ENCODE data around the gene DDX25. TPM values are rescaled to one million over a fixed set of nuclear protein-coding genes. Genes with fewer than 3 reads are reported as not detected.

The DDX25 gene
- polyA plus RNA-seq, 3 donors: not detected

DNA sequence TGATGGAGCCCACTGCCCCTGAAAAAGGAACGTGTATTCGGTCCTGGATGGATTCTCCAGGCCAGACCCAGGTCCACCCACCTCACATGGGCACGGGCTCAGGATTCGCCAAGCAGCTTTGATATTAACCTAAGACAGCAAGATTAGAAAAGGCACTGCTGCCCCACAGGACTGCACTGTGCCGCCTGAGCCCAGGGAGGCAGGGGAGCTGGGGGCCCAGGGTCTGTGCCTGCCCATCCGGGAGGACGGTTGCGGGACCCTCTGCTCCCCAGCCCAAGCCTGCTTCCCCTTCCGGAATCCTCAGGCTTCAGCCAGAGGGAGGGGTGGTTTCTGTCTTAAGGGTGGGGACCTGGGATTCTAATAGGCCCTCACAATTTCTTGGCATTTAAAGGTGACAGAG, 28.0 kb downstream of the DDX25 start:
- Histone ChIP-seq H3K9ac (ENCODE audit: insufficient read depth, low read length, poor library complexity, severe bottlenecking) (no peak overlapping the region), H4K20me1 (ENCODE audit: insufficient read depth, low read length) (no peaks in the 10 kb centered on the region), H3K4me2 (replicated peaks; ENCODE audit: extremely low read depth, low read length, poor library complexity, severe bottlenecking) (no peak overlapping the region), H3K79me2 (ENCODE audit: insufficient read depth, low read length) (no peaks in the 10 kb centered on the region), H3K27me3 (ENCODE audit: control insufficient read depth in 2 of 2, insufficient read depth in 2 of 2, low read length in 2 of 2) (no peaks in the 10 kb centered on the region), H3K9me3 (replicated peaks in 1 of 2; ENCODE audit: control insufficient read depth in 1 of 2, insufficient read depth in 1 of 2, low read length in 2 of 2) (no peaks in the 10 kb centered on the region), H2AFZ (ENCODE audit: insufficient read depth, low read depth, low read length, poor library complexity, severe bottlenecking) (no peak overlapping the region), H3K27ac (ENCODE audit: low read depth in 1 of 2, low read length in 2 of 2) (no peak overlapping the region), H3K4me1 (ENCODE audit: control insufficient read depth in 1 of 2, insufficient read depth in 2 of 2, low read length in 2 of 2) (peaks cover 9 to 10% of the 10 kb centered on the region in 2 donors), H3K36me3 (replicated peaks in 1 of 2; ENCODE audit: control insufficient read depth in 1 of 2, insufficient read depth in 2 of 2, low read length in 2 of 2) (no peaks in the 10 kb centered on the region), H3K4me3 (replicated peaks in 1 of 3; ENCODE audit: low read depth in 2 of 3, low read length in 3 of 3) (no peak overlapping the region)
- intact Hi-C loops (cut with micrococcal nuclease): no loop called here
- Mint-ChIP-seq H3K4me3 (no peak overlapping the region), H3K9me3 (peaks cover 0 to 2% (median 0%) of the 10 kb centered on the region in 7 donors), H3K27me3 (ENCODE audit: low read depth in 3 of 3) (peaks cover 1 to 3% (median 2%) of the 10 kb centered on the region in 3 donors), H3K4me1 (peaks cover 12% of the 10 kb centered on the region), H3K27ac (no peak overlapping the region), H3K36me3 (no peaks in the 10 kb centered on the region)
- no peak for DNase-seq
- WGBS (ENCODE audit: insufficient coverage): 82% methylated on average over 8 of the region's 9 CpGs
- TF ChIP-seq, protein P1, sequence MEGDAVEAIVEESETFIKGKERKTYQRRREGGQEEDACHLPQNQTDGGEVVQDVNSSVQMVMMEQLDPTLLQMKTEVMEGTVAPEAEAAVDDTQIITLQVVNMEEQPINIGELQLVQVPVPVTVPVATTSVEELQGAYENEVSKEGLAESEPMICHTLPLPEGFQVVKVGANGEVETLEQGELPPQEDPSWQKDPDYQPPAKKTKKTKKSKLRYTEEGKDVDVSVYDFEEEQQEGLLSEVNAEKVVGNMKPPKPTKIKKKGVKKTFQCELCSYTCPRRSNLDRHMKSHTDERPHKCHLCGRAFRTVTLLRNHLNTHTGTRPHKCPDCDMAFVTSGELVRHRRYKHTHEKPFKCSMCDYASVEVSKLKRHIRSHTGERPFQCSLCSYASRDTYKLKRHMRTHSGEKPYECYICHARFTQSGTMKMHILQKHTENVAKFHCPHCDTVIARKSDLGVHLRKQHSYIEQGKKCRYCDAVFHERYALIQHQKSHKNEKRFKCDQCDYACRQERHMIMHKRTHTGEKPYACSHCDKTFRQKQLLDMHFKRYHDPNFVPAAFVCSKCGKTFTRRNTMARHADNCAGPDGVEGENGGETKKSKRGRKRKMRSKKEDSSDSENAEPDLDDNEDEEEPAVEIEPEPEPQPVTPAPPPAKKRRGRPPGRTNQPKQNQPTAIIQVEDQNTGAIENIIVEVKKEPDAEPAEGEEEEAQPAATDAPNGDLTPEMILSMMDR (IDR thresholded peaks at IDR 0.05): no peak

DNA sequence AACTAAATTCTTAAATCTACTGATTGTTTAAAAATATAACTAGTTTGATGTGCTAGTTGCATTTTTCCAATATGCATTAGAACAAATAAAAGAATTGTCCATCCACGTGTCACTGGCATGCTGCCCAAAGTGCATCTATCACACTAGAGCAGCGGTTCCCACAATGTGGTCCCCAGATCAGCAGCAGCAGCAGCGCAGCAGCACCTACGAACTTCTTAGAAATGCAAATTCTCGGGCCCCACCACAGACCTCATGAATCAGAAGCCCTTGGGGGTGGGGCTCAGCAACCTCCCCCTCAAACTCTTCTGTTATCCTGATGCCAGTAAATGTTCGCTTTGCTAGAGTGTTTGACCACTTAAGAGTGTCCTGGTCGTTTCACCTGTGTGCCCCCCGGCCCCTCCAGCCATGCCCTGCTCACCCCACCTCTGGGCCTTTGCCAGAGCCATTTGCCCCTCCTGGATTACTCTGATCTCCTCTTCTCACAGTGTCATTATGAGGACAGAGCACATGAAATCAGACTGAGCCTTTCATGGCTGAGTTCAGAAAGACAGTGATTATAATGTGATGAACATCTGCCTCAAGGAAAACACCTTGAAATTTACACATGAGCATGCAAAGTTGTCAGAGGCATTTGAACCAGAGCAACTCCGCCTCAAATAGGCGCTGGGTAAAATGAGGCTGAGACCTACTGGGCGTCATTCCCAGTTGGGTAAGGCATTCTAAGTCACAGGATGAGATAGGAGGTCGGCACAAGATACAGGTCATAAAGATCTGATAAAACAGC, 28.9 kb downstream of the DDX25 start:
- H3K36me3 ChIP-seq (replicated peaks in 1 of 2; ENCODE audit: control insufficient read depth in 1 of 2, insufficient read depth in 2 of 2, low read length in 2 of 2): no peaks in the 10 kb centered on the region
- no peak overlapping the region for H3K27ac ChIP-seq (ENCODE audit: low read depth in 1 of 2, low read length in 2 of 2)
- no peaks in the 10 kb centered on the region for H3K36me3 Mint-ChIP-seq

More for the DNA sequence above, 28.9 kb downstream of the DDX25 start:
- H2AFZ ChIP-seq (ENCODE audit: insufficient read depth, low read depth, low read length, poor library complexity, severe bottlenecking): no peak overlapping the region
- H3K4me1 ChIP-seq (ENCODE audit: control insufficient read depth in 1 of 2, insufficient read depth in 2 of 2, low read length in 2 of 2): peaks cover 9 to 10% of the 10 kb centered on the region in 2 donors
- peak overlapping the region in 1 of 7 donors; percentile 12 for H3K27ac Mint-ChIP-seq
- H3K4me3 ChIP-seq (replicated peaks in 1 of 3; ENCODE audit: low read depth in 2 of 3, low read length in 3 of 3): no peak overlapping the region
- peaks cover 1 to 3% (median 2%) of the 10 kb centered on the region in 3 donors for H3K27me3 Mint-ChIP-seq (ENCODE audit: low read depth in 3 of 3)
- 84% methylated on average over 11 of the region's 12 CpGs for WGBS (ENCODE audit: insufficient coverage)
- H3K4me1 Mint-ChIP-seq: peaks cover 12% of the 10 kb centered on the region
- no peak overlapping the region for H3K4me2 ChIP-seq (replicated peaks; ENCODE audit: extremely low read depth, low read length, poor library complexity, severe bottlenecking)
- no peaks in the 10 kb centered on the region for H4K20me1 ChIP-seq (ENCODE audit: insufficient read depth, low read length)
- no peaks in the 10 kb centered on the region for H3K27me3 ChIP-seq (ENCODE audit: control insufficient read depth in 2 of 2, insufficient read depth in 2 of 2, low read length in 2 of 2)
- peaks cover 0 to 2% (median 0%) of the 10 kb centered on the region in 7 donors for H3K9me3 Mint-ChIP-seq
- TF ChIP-seq, protein P1 (IDR thresholded peaks at IDR 0.05): no peak
- H3K4me3 Mint-ChIP-seq: no peak overlapping the region
- intact Hi-C loops (cut with micrococcal nuclease): no loop called here
- no peak for DNase-seq
- no peaks in the 10 kb centered on the region for H3K79me2 ChIP-seq (ENCODE audit: insufficient read depth, low read length)
- H3K9me3 ChIP-seq (replicated peaks in 1 of 2; ENCODE audit: control insufficient read depth in 1 of 2, insufficient read depth in 1 of 2, low read length in 2 of 2): no peaks in the 10 kb centered on the region
- H3K9ac ChIP-seq (ENCODE audit: insufficient read depth, low read length, poor library complexity, severe bottlenecking): no peak overlapping the region
